CD4-positive, alpha-beta T cell (primary cell): ENCODE results near the gene ECT2. TPM values are rescaled to one million over a fixed set of nuclear protein-coding genes. Genes with fewer than 3 reads are reported as not detected.

Experiments used
- ATAC-seq: fragments of 200-7000 bp; cut with Tn5 transposase; one replicate; pipeline ENCODE4 v1.10.0; 2022; ENCODE audit warnings: mild to moderate bottlenecking; ENCODE audit not compliant: poor library complexity
- CTCF ChIA-PET: fragments of 350-600 bp; sonication (Branson Sonifier 250); formaldehyde crosslinking; loops from one replicate; lab custom pipeline; 2021; ENCODE audit warnings: antibody characterized with exemption, inconsistent platforms; lab: Charles Lee
- POLR2A ChIA-PET: fragments of 350-600 bp; sonication (Branson Sonifier 250); formaldehyde crosslinking; loops from one replicate; lab custom pipeline; 2021; ENCODE audit warnings: antibody characterized with exemption, inconsistent platforms; lab: Charles Lee
- DNase-seq, 14 experiments: peaks; one replicate each; pipeline ENCODE4 v3.0.0-alpha.2; 2013 to 2020; ENCODE audit warnings: mixed read lengths in 2 of 14
- H3K27ac ChIP-seq, 2 donors: one replicate each; pipeline versions ENCODE4 v1.5.1 to v1.7.0; 2013; ENCODE audit warnings: low read length in 2 of 2, low read depth in 1 of 2, mild to moderate bottlenecking in 1 of 2
- H3K27me3 ChIP-seq, 2 experiments: 1 replicate in 1 of 2; 2 replicates in 1 of 2; pipeline versions ENCODE4 v1.6.1 to v1.7.0; 2013; ENCODE audit warnings: low read length in 2 of 2, control low read depth in 1 of 2, mild to moderate bottlenecking in 1 of 2, moderate library complexity in 1 of 2; ENCODE audit not compliant: insufficient read depth in 2 of 2, control insufficient read depth in 1 of 2
- H3K36me3 ChIP-seq: one replicate; pipeline ENCODE4 v1.6.1; 2013; ENCODE audit warnings: low read length, control low read depth; ENCODE audit not compliant: insufficient read depth
- H3K4me1 ChIP-seq: one replicate; pipeline ENCODE4 v1.6.1; 2013; ENCODE audit warnings: low read length, control low read depth; ENCODE audit not compliant: insufficient read depth
- H3K4me3 ChIP-seq: one replicate; pipeline ENCODE4 v1.5.1; 2013; ENCODE audit warnings: mild to moderate bottlenecking, low read length, moderate library complexity
- H3K9me3 ChIP-seq, 2 experiments: 1 replicate in 1 of 2; 2 replicates in 1 of 2; pipeline versions ENCODE4 v1.6.1 to v1.7.0; 2013; ENCODE audit warnings: low read length in 2 of 2, mild to moderate bottlenecking in 2 of 2, control low read depth in 1 of 2, moderate library complexity in 1 of 2; ENCODE audit not compliant: control insufficient read depth in 1 of 2, insufficient read depth in 1 of 2
- H3K27ac Mint-ChIP-seq: one replicate; pipeline ENCODE4 v1.8.0; 2020; ENCODE audit warnings: mixed read lengths
- H3K27me3 Mint-ChIP-seq: one replicate; pipeline ENCODE4 v1.8.0; 2021; ENCODE audit warnings: mixed read lengths
- H3K36me3 Mint-ChIP-seq: one replicate; pipeline ENCODE4 v1.8.0; 2021; ENCODE audit warnings: low read depth, mixed read lengths
- H3K4me1 Mint-ChIP-seq: one replicate; pipeline ENCODE4 v1.8.0; 2021; ENCODE audit warnings: low read depth, mixed read lengths
- H3K4me3 Mint-ChIP-seq: one replicate; pipeline ENCODE4 v1.8.0; 2020; ENCODE audit warnings: mild to moderate bottlenecking, mixed read lengths
- H3K9me3 Mint-ChIP-seq: one replicate; pipeline ENCODE4 v1.8.0; 2020; ENCODE audit warnings: mixed read lengths
- intact Hi-C, 2 experiments: fragments of 100-400 bp; cut with DNase I in 1 of 2; cut with micrococcal nuclease in 1 of 2; formaldehyde crosslinking; loops; one replicate each; pipeline versions ENCODE4 v1.15.1 to v1.9.0; 2023 to 2025; cut with DNase I, micrococcal nuclease
- total RNA-seq, 174 experiments: library from RNA in 2 of 174; stranded (reverse) in 2 of 174; gene quantifications; one replicate each; pipeline ENCODE4 v1.2.3 and lab custom pipeline; 2021 to 2026
- TF ChIP-seq, protein P1 (sequence below): fragments of 200-600 bp; IDR thresholded peaks from one replicate; pipeline ENCODE4 v1.8.0; 2022; ENCODE audit warnings: antibody characterized with exemption, mild to moderate bottlenecking

The ECT2 gene
- total RNA-seq, 2 experiments from 2014 or later = 0.71 to 1.1 TPM

DNA sequence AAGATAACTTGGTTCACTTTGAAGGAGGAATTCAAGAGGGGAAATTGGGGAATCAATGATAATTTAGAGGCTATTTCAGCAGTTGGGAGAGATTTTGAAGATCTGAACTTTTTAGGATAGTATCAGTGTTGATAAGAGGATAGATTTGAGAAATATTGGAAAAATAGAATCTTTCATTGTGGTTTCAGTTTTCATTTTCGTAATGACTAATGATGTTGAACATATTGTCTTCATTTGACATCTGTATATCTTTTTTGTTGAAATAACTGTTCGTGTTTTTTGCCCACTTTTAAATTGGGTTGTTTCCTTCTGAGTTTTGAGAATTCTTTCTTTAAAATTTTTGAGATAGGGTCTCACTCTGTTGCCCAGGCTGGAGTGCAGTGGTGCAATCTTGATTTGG, 21.1 kb downstream of the ECT2 start:
- Mint-ChIP-seq H3K4me3 (no peak overlapping the region), H3K36me3 (peaks cover 10% of the 10 kb centered on the region), H3K27ac (no peak overlapping the region), H3K9me3 (no peaks in the 10 kb centered on the region), H3K4me1 (no peaks in the 10 kb centered on the region), H3K27me3 (no peaks in the 10 kb centered on the region)
- Histone ChIP-seq H3K27ac (no peak overlapping the region), H3K9me3 (no peaks in the 10 kb centered on the region), H3K4me3 (no peak overlapping the region), H3K4me1 (no peaks in the 10 kb centered on the region), H3K27me3 (no peaks in the 10 kb centered on the region), H3K36me3 (no peaks in the 10 kb centered on the region)
- intact Hi-C loops = no loop called here
- DNase-seq = peak in 1 of 14 experiments; percentile 6
- ATAC-seq = no peak
- POLR2A ChIA-PET = no interaction called here
- TF ChIP-seq, protein P1, sequence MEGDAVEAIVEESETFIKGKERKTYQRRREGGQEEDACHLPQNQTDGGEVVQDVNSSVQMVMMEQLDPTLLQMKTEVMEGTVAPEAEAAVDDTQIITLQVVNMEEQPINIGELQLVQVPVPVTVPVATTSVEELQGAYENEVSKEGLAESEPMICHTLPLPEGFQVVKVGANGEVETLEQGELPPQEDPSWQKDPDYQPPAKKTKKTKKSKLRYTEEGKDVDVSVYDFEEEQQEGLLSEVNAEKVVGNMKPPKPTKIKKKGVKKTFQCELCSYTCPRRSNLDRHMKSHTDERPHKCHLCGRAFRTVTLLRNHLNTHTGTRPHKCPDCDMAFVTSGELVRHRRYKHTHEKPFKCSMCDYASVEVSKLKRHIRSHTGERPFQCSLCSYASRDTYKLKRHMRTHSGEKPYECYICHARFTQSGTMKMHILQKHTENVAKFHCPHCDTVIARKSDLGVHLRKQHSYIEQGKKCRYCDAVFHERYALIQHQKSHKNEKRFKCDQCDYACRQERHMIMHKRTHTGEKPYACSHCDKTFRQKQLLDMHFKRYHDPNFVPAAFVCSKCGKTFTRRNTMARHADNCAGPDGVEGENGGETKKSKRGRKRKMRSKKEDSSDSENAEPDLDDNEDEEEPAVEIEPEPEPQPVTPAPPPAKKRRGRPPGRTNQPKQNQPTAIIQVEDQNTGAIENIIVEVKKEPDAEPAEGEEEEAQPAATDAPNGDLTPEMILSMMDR = no peak
- CTCF ChIA-PET = no interaction called here

DNA sequence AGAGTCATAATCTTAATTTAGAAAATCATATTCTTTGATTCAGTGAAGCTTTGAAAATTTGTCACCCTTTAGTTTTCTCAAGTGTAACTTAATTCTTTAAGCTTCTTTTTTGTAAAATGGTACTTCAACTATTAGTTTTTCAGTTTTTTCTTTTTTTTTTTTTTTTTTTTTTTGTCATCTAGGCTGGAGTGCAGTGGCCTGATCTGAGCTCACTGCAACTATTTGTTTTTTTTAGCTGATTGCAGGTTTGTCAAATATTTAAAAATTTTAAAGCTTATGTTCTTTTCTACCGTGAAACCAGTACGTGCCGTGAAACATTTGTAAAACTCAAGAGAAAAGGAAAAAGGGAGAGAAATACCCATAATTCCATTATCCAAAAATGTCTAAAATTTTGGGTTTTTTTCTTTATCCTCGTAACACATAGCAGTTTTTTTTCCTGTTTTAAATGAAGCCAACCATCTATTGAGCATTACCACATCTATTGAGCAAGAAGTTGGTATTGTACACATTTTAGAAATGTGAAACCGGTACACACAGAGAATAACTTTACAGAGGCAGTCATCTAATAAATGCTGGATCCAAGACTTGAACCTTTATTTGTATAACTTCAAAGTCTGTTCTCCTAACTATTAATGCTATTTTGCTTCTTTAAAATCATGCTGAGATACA, 25.7 kb downstream of the ECT2 start:
- peaks cover 5% of the 10 kb centered on the region for H3K36me3 Mint-ChIP-seq
- no peaks in the 10 kb centered on the region for H3K27me3 Mint-ChIP-seq
- no peaks in the 10 kb centered on the region for H3K9me3 ChIP-seq
- no peaks in the 10 kb centered on the region for H3K9me3 Mint-ChIP-seq
- H3K4me3 ChIP-seq = no peak overlapping the region
- H3K4me1 Mint-ChIP-seq = no peaks in the 10 kb centered on the region
- CTCF ChIA-PET = no interaction called here
- no peak for DNase-seq
- H3K4me3 Mint-ChIP-seq = no peak overlapping the region
- no peaks in the 10 kb centered on the region for H3K4me1 ChIP-seq
- no peaks in the 10 kb centered on the region for H3K27me3 ChIP-seq
- TF ChIP-seq, protein P1 = no peak
- no peak for ATAC-seq
- no peaks in the 10 kb centered on the region for H3K36me3 ChIP-seq
- intact Hi-C loops = no loop called here
- POLR2A ChIA-PET = no interaction called here
- no peak overlapping the region for H3K27ac Mint-ChIP-seq
- no peak overlapping the region for H3K27ac ChIP-seq

DNA sequence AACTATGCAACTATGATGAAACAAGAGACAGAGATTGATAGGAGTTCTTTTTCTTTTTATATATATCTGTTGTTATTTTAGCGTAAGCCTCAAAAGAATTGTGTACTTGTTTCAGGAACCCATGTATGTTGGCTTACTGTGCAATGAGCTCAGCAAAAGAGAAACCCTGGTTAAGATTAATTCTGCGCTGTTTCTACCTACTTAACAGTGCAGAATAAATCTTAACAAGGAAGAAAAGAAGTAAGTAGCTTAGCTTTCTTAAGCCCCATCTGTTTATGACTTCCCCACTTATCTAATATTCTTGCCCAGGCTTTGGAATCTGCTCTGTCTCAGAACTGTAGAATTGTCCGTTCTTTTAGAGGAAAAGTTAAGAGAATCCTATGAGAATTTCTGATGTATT, 27.4 kb downstream of the ECT2 start:
- no peaks in the 10 kb centered on the region for H3K36me3 ChIP-seq
- TF ChIP-seq, protein P1 = no peak
- intact Hi-C loops = no loop called here
- DNase-seq = no peak
- no peak overlapping the region for H3K27ac ChIP-seq
- H3K4me3 ChIP-seq = no peak overlapping the region
- no peak for ATAC-seq
- H3K4me3 Mint-ChIP-seq = no peak overlapping the region
- no peaks in the 10 kb centered on the region for H3K9me3 ChIP-seq
- peaks cover 5% of the 10 kb centered on the region for H3K36me3 Mint-ChIP-seq
- no peaks in the 10 kb centered on the region for H3K4me1 Mint-ChIP-seq
- ChIA-PET CTCF (no interaction called here), POLR2A (no interaction called here)
- H3K9me3 Mint-ChIP-seq = no peaks in the 10 kb centered on the region
- no peaks in the 10 kb centered on the region for H3K27me3 Mint-ChIP-seq
- no peaks in the 10 kb centered on the region for H3K4me1 ChIP-seq
- no peak overlapping the region for H3K27ac Mint-ChIP-seq
- H3K27me3 ChIP-seq = no peaks in the 10 kb centered on the region
